Measurements from ENCODE around the gene SLC1A1. TPM values are rescaled to one million over a fixed set of nuclear protein-coding genes. Genes with fewer than 3 reads are reported as not detected.

The SLC1A1 gene
- total RNA-seq (2022) (71.6 and 81.4 TPM in 2 replicates), Bru-seq, nascent RNA (percentile 92 among the genes with signal in this experiment), BruChase-seq, experiment 1, labeled RNA remaining after a 6-hour chase (percentile 88 among the genes with signal in this experiment), BruChase-seq, experiment 2, labeled RNA remaining after a 2-hour chase (percentile 81 among the genes with signal in this experiment)
- long read RNA-seq, transcript SLC1A1-201 (12 exons, 3,722 nt) = major isoform, 104 of 142 reads
- long read RNA-seq, partial matches to known transcripts = 7 of 142 reads
- long read RNA-seq, other reads (novel, unspliced or antisense) = 31 of 142 reads

DNA sequence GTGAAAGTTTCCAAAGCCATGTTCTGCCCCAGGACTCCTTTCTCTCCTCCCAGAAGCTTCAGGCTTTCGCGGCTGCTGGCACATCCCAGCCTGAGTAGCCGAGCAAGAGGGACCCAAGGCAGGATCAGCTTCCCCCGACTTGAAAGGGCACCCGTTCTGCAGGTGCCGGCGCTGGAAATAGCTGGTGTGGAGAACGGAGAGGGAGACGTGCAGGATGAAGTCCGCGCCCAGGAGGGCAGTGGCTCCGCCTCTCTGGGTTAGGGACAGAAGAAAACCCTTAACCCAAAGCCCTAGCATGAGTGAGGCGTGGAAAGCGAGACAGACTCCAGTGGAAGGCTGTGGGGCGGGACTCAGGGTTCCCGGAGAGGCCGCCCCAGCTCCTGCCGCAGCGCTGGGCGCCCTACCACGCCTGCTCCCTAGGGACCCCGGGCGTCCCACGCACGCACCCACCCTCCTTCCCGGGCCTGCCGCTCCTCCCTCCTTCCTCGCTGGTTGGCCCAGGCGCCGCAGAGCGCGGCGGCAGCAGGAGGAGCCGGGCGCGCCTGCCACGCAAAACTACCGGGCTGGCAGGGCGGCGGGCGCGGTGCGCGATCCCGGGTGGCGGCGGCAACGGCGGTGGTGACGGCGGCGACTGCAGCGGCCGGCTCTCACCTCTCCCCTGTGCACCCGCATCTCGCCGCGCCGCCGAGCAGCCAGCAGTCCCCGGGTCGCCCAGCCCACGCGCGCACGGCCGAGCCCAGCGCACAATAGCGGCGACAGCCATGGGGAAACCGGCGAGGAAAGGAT lies at the start of gene SLC1A1:
TSS of gene SLC1A1 (plus strand) at position 550 of the 786 bp plus-strand sequence. CDS start at position 762, 212 bp downstream.
- peak within 1 kb of the TSS; percentile 86 for H3K4me3 Mint-ChIP-seq (ENCODE audit: low read depth, unreplicated experiment)
- H3K27me3 Mint-ChIP-seq (ENCODE audit: unreplicated experiment) = no peaks in the 10 kb centered on the region
- no peaks in the 10 kb centered on the region for H3K9me3 Mint-ChIP-seq (ENCODE audit: low read depth, unreplicated experiment)
- TF ChIP-seq, protein P1, sequence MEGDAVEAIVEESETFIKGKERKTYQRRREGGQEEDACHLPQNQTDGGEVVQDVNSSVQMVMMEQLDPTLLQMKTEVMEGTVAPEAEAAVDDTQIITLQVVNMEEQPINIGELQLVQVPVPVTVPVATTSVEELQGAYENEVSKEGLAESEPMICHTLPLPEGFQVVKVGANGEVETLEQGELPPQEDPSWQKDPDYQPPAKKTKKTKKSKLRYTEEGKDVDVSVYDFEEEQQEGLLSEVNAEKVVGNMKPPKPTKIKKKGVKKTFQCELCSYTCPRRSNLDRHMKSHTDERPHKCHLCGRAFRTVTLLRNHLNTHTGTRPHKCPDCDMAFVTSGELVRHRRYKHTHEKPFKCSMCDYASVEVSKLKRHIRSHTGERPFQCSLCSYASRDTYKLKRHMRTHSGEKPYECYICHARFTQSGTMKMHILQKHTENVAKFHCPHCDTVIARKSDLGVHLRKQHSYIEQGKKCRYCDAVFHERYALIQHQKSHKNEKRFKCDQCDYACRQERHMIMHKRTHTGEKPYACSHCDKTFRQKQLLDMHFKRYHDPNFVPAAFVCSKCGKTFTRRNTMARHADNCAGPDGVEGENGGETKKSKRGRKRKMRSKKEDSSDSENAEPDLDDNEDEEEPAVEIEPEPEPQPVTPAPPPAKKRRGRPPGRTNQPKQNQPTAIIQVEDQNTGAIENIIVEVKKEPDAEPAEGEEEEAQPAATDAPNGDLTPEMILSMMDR (IDR thresholded peaks at IDR 0.05; ENCODE audit: unreplicated experiment) = no peak
- peaks cover 51% of the 10 kb centered on the region for H3K36me3 Mint-ChIP-seq (ENCODE audit: insufficient read depth, unreplicated experiment)
- DNase-seq = peak; percentile 77
- BruUV-seq (replicated peaks) = no TSS peak
- CTCF ChIA-PET = interaction anchor here (1.3 kb wide), 1 partner anchor 20 kb away, joined by 5 read pairs; no protein-coding TSS in a partner anchor
- peaks cover 41% of the 10 kb centered on the region for H3K4me1 Mint-ChIP-seq (ENCODE audit: low read depth, unreplicated experiment)
- H3K27ac Mint-ChIP-seq (ENCODE audit: unreplicated experiment) = peak within 1 kb of the TSS; percentile 92
- intact Hi-C loops (cut with micrococcal nuclease; ENCODE audit: unreplicated experiment) = loop anchor here (5.0 to 10.0 kb wide), 3 partner anchors 55 to 152 kb away; no protein-coding TSS in a partner anchor

DNA sequence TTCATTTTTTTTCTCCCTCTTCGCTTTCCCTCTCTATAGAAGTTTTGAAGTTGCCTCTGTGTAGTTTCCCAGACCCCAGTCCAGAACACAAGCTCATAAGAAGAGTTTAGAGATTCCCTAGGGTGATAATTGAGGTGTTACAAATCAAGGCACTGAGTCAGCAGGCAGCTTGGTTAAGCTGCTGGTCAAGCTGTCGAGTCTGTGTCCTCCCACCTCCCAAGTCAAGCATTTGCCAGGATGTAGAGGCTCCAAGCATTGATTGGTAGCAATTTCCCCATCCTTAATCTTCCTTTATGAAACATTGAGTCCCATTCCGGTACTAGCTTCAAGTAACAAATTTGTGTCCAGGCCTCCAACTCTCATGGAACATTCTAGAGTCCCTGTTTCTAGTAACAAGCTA lies 47.5 kb upstream of the SLC1A1 start:
- Mint-ChIP-seq H3K27ac (ENCODE audit: unreplicated experiment) (no peak overlapping the region), H3K27me3 (ENCODE audit: unreplicated experiment) (no peaks in the 10 kb centered on the region), H3K36me3 (ENCODE audit: insufficient read depth, unreplicated experiment) (no peaks in the 10 kb centered on the region), H3K9me3 (ENCODE audit: low read depth, unreplicated experiment) (peaks cover 4% of the 10 kb centered on the region), H3K4me1 (ENCODE audit: low read depth, unreplicated experiment) (peaks cover 10% of the 10 kb centered on the region), H3K4me3 (ENCODE audit: low read depth, unreplicated experiment) (no peak overlapping the region)
- intact Hi-C loops (cut with micrococcal nuclease; ENCODE audit: unreplicated experiment) = no loop called here
- CTCF ChIA-PET = no interaction called here
- no peak for DNase-seq
- TF ChIP-seq, protein P1 (IDR thresholded peaks at IDR 0.05; ENCODE audit: unreplicated experiment) = no peak
- no TSS peak for BruUV-seq (replicated peaks)

DNA sequence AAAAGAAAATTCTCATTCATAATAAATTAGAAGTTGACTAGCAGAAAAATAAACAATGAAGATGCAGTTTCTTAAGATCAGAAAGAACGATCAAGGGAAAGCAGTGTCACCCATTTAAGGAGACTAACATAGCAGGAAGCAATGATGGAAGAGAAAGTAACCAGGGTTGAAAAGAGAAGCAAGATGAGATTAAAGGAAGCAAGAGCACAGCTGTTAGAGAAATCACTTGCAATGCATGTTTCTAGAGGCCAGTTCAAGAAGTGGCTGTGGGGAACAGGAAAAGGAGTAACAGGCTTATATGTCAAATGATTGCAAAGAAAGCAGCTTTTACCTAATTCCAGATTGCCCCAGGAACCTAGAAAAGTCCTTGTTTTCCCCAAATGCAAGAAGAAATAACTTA lies 46.8 kb upstream of the SLC1A1 start:
- no TSS peak for BruUV-seq (replicated peaks)
- H3K4me1 Mint-ChIP-seq (ENCODE audit: low read depth, unreplicated experiment) = peaks cover 10% of the 10 kb centered on the region
- H3K36me3 Mint-ChIP-seq (ENCODE audit: insufficient read depth, unreplicated experiment) = no peaks in the 10 kb centered on the region
- H3K9me3 Mint-ChIP-seq (ENCODE audit: low read depth, unreplicated experiment) = peaks cover 6% of the 10 kb centered on the region
- H3K27ac Mint-ChIP-seq (ENCODE audit: unreplicated experiment) = no peak overlapping the region
- TF ChIP-seq, protein P1 (IDR thresholded peaks at IDR 0.05; ENCODE audit: unreplicated experiment) = no peak
- CTCF ChIA-PET = no interaction called here
- no peak overlapping the region for H3K4me3 Mint-ChIP-seq (ENCODE audit: low read depth, unreplicated experiment)
- intact Hi-C loops (cut with micrococcal nuclease; ENCODE audit: unreplicated experiment) = no loop called here
- no peaks in the 10 kb centered on the region for H3K27me3 Mint-ChIP-seq (ENCODE audit: unreplicated experiment)
- DNase-seq = no peak

DNA sequence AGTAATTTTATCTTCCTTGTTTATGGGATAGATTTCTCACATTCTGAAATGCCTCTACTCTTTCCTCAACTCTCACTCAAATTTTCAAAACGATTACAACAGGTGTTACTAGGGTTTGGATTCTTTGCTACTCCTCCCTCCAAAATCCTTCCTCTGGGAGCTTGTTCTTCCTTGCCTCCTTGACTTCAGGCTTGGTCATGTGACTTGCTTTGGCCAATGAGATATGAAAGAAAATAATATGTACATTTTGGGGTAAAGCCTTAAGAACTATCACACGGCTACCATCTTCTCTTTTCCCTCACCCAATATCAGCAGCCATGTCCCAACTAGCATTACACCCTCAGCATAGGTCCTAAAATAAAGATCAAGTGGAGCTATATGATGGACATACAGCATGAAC lies 28.8 kb upstream of the SLC1A1 start:
- Mint-ChIP-seq H3K9me3 (ENCODE audit: low read depth, unreplicated experiment) (peaks cover 3% of the 10 kb centered on the region), H3K4me3 (ENCODE audit: low read depth, unreplicated experiment) (no peak overlapping the region), H3K4me1 (ENCODE audit: low read depth, unreplicated experiment) (peaks cover 20% of the 10 kb centered on the region), H3K36me3 (ENCODE audit: insufficient read depth, unreplicated experiment) (no peaks in the 10 kb centered on the region), H3K27ac (ENCODE audit: unreplicated experiment) (no peak overlapping the region), H3K27me3 (ENCODE audit: unreplicated experiment) (no peaks in the 10 kb centered on the region)
- intact Hi-C loops (cut with micrococcal nuclease; ENCODE audit: unreplicated experiment) = no loop called here
- TF ChIP-seq, protein P1 (IDR thresholded peaks at IDR 0.05; ENCODE audit: unreplicated experiment) = no peak
- DNase-seq = no peak
- BruUV-seq (replicated peaks) = no TSS peak
- CTCF ChIA-PET = no interaction called here
